Mesodermal cell (in vitro differentiated cells): Measurements from ENCODE around the gene NIPSNAP3A.

Source experiments
- H3K27ac ChIP-seq: 2 replicates; pipeline ENCODE4 v1.7.0; 2013; ENCODE audit warnings: mild to moderate bottlenecking, low read depth, low read length, moderate library complexity; ENCODE audit not compliant: severe bottlenecking
- H3K36me3 ChIP-seq: 2 replicates; pipeline ENCODE4 v1.7.1; 2013; ENCODE audit warnings: mild to moderate bottlenecking, low read length, moderate library complexity; ENCODE audit not compliant: control insufficient read depth, insufficient read depth
- H3K4me1 ChIP-seq: one replicate; pipeline ENCODE4 v1.7.1; 2013; ENCODE audit warnings: mild to moderate bottlenecking, low read length; ENCODE audit not compliant: insufficient read depth, control insufficient read depth, poor library complexity, severe bottlenecking
- H3K4me3 ChIP-seq: 2 replicates; pipeline ENCODE4 v1.7.0; 2013; ENCODE audit warnings: low read length, control low read depth, mild to moderate bottlenecking; ENCODE audit not compliant: insufficient read depth, poor library complexity, severe bottlenecking; ENCODE audit errors: extremely low read depth
- H3K9me3 ChIP-seq: 2 replicates; pipeline ENCODE4 v1.7.1; 2013; ENCODE audit warnings: mild to moderate bottlenecking, low read length, moderate library complexity; ENCODE audit not compliant: control insufficient read depth
- WGBS, 2 experiments: methylation state at CpG; one replicate each; pipeline ENCODE4 v1.1.5; 2013; ENCODE audit warnings: missing lambda C conversion rate in 2 of 2; ENCODE audit not compliant: insufficient coverage in 2 of 2; 5-methylcytosine and 5-hydroxymethylcytosine counted together

Gene NIPSNAP3A

DNA sequence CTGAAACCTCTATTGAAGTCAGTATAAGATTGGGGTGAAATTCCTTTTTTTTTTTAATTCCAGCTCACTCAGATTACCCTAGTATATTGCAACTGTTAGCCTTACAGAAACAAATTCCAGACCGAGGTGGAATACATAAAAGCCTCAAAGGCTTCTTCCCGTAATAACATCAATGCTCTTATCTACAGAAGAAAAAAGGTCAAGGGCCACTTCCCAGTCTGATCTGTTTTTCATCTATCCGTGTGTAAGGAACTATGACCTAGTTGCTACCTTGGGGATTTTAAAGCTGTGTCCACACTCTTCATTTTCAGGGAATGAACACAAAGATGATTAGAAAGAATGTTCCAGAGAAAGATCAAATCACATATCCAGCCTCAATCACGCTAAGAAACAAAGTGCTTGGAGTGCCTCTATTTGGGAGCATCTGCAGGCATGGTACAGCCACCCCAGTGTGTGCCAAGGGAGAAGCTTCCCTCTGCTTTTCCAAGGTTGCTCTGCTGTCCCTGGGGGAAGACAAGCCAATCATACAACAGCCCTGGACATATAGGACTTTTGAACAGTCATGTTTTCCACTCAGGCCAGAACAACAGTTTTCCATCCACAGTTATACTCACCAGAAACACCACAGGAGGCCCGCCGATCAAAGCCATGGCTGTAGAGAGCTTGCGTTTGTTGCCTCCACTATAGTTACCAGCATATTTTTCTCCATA lies 40.0 kb downstream of the NIPSNAP3A start:
- peaks cover 63% of the 10 kb centered on the region for H3K36me3 ChIP-seq
- no peaks in the 10 kb centered on the region for H3K9me3 ChIP-seq
- no peak overlapping the region for H3K27ac ChIP-seq
- 94 to 95% methylated on average over 6 of the region's 7 CpGs for WGBS, 2 experiments
- no peak overlapping the region for H3K4me3 ChIP-seq
- H3K4me1 ChIP-seq: no peaks in the 10 kb centered on the region

DNA sequence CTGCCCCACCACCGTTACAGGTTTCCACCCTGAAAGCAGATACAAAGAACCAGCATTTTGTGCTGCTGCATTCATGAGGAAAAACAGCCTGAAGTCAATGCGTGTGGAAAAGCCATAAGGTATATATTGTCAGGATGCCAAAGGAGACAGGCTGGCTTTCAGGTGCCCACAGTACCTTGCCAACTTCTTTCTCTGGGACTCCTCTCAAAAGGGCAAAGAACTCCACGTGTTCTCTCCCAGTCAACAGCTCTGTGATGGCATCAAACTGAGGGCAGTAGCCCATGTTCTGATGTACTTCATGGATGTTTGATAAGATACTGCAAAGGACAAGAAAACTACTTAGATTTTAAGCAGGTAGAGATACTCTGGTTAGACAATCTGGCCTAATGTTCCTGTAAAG lies 40.8 kb downstream of the NIPSNAP3A start:
- Histone ChIP-seq H3K4me1 (no peaks in the 10 kb centered on the region), H3K4me3 (no peak overlapping the region), H3K36me3 (peaks cover 67% of the 10 kb centered on the region), H3K27ac (no peak overlapping the region), H3K9me3 (no peaks in the 10 kb centered on the region)
- WGBS, 2 experiments: 90 to 100% methylated on average over 1 to 2 of the region's 3 CpGs

DNA sequence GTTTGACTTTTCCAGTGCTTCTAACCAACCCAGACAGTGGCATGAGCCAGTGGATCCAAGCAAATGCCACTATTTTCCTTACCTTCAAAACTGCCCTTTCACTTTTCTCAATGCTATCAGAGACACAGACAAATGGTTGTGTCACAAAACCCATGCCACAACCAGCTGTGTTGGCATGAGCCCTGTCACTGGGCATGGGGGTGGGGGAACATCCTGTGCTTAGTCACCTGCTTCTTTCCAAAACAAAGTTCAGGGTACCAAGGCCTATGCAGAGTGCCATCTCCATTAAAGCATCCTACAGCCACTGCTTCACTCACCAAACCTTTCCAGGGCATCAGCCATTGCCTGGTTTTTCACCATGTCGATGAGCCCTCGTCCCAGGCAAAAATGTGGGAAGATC lies 46.6 kb downstream of the NIPSNAP3A start:
- Histone ChIP-seq H3K9me3 (no peaks in the 10 kb centered on the region), H3K27ac (no peak overlapping the region), H3K36me3 (peaks cover 60% of the 10 kb centered on the region), H3K4me3 (no peak overlapping the region), H3K4me1 (peaks cover 5% of the 10 kb centered on the region)
- WGBS, 2 experiments: 100% methylated on average over 1 of the region's 2 CpGs; no CpG with 5 or more reads in 1 of the 2 experiments

DNA sequence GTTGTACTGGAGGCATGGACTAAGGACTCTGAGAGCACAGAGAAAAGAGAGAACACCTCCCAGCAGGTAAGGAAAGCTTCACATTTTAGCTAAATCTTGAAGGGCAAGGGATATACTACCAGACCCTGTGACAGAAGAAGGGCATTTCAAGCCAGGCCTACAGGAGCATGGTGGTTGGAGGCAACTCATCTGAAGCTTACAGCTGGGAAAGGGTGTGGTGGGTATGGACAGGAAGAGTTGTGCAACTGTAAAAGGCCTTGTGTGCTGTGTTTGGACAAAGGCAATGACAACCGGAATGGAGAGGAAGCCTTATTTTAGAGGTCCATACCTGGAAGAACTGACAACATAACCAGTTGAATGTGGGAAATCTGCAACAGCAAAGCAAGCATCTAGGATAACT lies 47.6 kb downstream of the NIPSNAP3A start:
- no peaks in the 10 kb centered on the region for H3K9me3 ChIP-seq
- peaks cover 5% of the 10 kb centered on the region for H3K4me1 ChIP-seq
- peaks cover 56% of the 10 kb centered on the region for H3K36me3 ChIP-seq
- H3K27ac ChIP-seq: no peak overlapping the region
- WGBS, 2 experiments: 91 to 100% methylated on average over 1 of the region's 1 CpG
- H3K4me3 ChIP-seq: no peak overlapping the region

DNA sequence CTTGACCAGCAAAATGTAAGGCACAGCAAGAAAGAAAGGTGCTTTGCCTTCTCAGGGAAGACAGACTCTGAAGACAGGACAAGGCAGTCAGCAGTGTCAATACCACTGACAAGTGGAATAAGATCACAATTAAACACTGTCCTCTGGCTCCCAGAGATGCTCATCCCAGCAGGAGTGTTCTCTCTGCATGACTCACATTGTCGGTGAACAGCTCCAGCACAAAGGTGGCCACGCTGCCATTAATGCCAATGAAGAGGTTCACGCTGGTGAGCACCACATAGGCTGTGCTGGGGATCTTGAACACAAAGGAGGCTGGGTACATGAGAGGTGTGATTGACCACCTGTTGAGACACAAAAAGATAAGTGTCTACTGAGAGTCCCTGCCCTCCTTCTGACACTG lies 48.4 kb downstream of the NIPSNAP3A start:
- no peaks in the 10 kb centered on the region for H3K9me3 ChIP-seq
- peaks cover 5% of the 10 kb centered on the region for H3K4me1 ChIP-seq
- no peak overlapping the region for H3K4me3 ChIP-seq
- H3K27ac ChIP-seq: no peak overlapping the region
- peaks cover 61% of the 10 kb centered on the region for H3K36me3 ChIP-seq
- 88 to 89% methylated on average over 3 of the region's 3 CpGs for WGBS, 2 experiments

DNA sequence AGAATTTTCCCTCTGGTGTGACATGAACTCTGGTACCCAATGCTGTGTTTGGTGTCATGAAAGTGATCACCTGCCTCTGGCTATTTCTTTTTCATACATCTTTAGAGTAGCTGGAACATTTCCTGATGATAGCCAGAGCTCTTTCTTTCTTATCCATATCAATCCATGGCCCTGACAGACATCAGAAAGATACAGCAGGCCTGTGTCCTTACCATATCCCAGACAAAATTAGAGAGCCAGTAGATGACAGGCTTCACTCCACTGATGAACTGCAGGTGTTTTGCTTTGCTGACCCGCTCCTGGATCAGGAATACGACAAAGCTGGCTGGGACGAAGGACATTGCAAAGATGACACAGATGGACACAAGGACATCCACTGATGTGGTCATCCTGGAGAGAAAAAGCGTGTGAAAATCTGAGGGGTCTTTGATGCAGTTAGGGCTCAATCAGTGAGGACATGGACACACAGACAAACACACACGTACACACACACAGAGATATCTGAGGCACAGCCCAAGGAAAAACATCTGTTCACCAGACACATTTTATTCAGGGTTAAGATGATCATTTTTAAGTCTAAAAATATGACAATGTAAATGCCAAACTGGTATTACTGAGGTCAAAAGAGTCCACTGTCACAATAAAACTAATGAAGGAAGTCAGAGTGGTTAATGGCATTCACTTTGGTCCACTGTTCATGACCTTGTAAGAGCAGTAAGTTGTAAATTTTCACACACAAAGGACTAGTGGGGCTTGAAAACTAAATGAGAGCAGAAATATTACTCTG lies 50.9 kb downstream of the NIPSNAP3A start:
- Histone ChIP-seq H3K9me3 (no peaks in the 10 kb centered on the region), H3K4me3 (no peak overlapping the region), H3K36me3 (peaks cover 66% of the 10 kb centered on the region), H3K27ac (no peak overlapping the region), H3K4me1 (peaks cover 5% of the 10 kb centered on the region)
- WGBS, 2 experiments: 90 to 93% methylated on average over 3 to 4 of the region's 5 CpGs

DNA sequence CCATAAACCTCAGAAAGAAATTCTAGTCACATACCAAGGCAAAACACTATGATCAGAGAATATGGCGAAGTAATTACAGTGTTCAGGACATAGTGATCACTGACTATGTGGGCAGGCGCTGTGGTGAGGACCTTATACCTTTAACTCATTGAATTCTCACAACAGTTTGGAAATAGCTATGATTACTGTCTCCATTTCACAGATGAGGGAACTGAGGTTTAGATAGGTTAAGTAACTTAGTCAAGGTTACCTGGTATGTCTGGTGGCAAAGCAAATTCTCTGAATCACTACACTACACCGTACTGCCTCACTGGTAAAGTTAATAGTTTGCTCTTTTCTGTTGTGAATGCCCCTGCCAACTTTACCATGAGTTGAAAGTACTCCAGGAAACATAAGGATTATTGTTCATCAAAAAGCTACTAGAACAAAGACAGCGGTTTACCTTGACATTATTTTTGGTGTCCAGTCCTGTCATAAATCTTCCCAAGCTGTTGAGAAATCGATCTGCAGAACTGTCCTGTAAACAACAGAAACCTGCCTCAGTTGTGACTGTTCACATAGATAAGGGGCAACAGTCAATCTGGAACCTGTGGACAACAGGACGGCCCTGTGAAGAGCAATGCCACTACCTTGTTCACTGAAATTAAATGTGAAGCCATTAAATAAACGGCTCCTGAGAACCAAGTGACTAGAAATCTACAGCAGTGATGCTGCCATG lies 52.7 kb downstream of the NIPSNAP3A start:
- Histone ChIP-seq H3K36me3 (peaks cover 70% of the 10 kb centered on the region), H3K4me3 (no peak overlapping the region), H3K9me3 (no peaks in the 10 kb centered on the region), H3K4me1 (no peaks in the 10 kb centered on the region), H3K27ac (no peak overlapping the region)
- 94 to 95% methylated on average over 5 of the region's 7 CpGs for WGBS, 2 experiments

DNA sequence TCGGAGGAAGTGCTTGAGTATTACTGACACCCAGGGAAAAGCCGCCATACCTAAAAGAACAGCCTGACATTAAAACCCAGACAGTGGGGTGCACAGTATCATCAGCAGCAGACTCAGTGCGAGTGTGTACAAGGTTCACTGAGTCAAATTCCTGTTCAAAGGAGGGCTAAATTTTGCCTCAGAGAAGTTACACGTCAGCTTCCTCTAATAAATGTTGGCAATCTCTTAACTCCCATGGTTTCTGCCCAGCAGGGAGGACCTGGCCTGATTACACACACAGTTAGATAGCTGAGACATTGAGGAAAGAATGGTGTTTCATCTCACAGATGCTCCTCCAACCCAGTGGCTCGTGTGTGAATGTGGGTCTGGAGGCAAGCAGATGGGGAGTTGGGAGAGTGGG lies 54.6 kb downstream of the NIPSNAP3A start:
- Histone ChIP-seq H3K9me3 (no peaks in the 10 kb centered on the region), H3K27ac (no peak overlapping the region), H3K4me3 (no peak overlapping the region), H3K36me3 (peaks cover 71% of the 10 kb centered on the region), H3K4me1 (no peaks in the 10 kb centered on the region)
- WGBS, 2 experiments: 89 to 93% methylated on average over 3 to 4 of the region's 5 CpGs

DNA sequence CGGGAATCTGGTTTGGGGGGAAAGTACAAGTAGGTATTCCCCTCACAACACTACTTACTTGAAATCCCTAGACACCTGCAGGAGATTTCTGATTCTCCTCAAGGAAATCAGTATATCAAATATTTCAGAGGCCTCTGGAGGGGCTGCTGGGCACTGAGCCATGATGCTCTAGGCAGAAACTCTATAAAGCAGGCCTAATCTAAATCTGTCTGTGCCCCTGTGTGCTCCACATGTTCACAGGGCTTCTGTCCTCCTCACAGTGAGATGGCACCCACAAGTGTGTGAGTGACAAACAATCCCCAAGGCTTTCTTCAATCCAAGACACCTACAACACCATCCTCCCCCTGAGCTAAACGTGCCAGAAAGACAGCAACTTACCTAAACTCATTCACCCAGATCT lies 55.4 kb downstream of the NIPSNAP3A start:
- Histone ChIP-seq H3K4me3 (no peak overlapping the region), H3K9me3 (no peaks in the 10 kb centered on the region), H3K4me1 (no peaks in the 10 kb centered on the region), H3K27ac (no peak overlapping the region), H3K36me3 (peaks cover 67% of the 10 kb centered on the region)
- WGBS, 2 experiments: no CpG with 5 or more reads among the region's 2 CpGs

DNA sequence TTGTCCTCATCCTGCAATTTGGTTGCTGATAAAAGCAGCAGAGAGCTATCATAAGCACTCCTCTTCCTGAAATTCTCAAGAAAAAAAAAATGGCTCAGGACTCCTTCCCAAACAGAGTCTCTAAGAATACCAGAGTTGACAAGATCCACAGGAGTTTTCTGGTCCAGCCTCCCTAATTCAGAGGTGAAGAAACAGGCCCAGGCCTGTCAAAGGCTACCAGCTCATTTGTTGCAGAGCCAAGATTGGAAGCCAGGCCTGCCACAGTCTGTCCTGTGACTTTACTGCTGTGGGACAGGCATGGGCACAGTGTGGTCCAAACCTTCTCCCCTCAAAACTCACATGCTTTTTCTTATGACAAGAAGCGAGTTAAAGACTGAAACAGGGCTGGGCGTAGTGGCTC lies 58.0 kb downstream of the NIPSNAP3A start:
- Histone ChIP-seq H3K4me3 (no peak overlapping the region), H3K9me3 (no peaks in the 10 kb centered on the region), H3K36me3 (peaks cover 66% of the 10 kb centered on the region), H3K27ac (no peak overlapping the region), H3K4me1 (no peaks in the 10 kb centered on the region)
- WGBS, 2 experiments: 79 to 88% methylated on average over 2 of the region's 2 CpGs
